ENCODE measurements around the gene ANP32A.

The ANP32A gene

DNA sequence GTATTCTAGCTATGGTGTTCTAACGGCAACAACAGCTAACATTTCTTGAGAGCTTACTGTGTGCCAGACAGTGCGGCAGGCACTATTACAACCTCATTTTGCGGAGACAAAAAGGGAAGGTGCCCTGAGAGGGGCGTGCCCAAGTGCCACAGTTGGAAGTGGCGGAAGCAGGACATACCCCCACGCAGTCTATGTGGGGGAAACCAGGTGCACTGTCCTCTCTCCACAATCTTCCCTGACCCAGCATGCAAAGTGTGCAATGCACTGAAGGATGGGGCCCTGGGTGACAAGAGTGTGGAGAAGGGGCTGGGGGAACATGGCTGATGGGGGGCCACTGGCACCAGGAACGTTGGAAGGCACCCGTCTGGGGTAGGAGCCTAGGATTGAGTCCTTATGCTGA lies 8.6 kb downstream of the ANP32A start:
- peaks cover 52% of the 10 kb centered on the region for H3K4me1 ChIP-seq (ENCODE audit: control insufficient read depth, insufficient read depth, low read length)
- H3K27ac ChIP-seq (ENCODE audit: low read length) = peak overlapping the region; percentile 25
- no peak overlapping the region for H3K9ac ChIP-seq (ENCODE audit: low read length in 2 of 2)
- no peaks in the 10 kb centered on the region for H3K36me3 ChIP-seq (ENCODE audit: control insufficient read depth in 2 of 2, insufficient read depth in 2 of 2, low read length in 2 of 2)
- no peak overlapping the region for H3K4me3 ChIP-seq (ENCODE audit: low read length in 2 of 2)
- no peaks in the 10 kb centered on the region for H3K27me3 ChIP-seq (ENCODE audit: control insufficient read depth in 1 of 2, insufficient read depth in 2 of 2, low read length in 2 of 2)
- H3K9me3 ChIP-seq (ENCODE audit: control insufficient read depth in 2 of 2, low read length in 2 of 2) = no peaks in the 10 kb centered on the region

DNA sequence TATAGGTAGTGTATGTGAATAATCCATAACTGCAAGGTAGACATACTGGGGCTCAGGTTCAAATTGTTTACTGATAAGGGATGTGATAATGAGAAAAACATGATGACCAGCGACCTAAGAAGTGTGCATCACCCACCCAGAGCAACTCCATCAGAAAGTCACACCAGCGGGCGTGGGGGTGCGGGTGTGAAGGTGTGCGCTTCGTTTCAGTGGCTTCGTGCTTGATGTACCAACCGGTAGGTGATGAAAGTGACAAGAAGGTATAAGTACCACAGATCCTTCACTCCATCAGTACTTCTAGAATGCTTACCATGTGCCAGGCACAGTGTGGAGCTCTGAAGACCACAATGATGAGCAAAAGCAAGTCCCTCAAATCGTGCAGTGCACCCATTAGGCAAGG lies 11.2 kb downstream of the ANP32A start:
- peaks cover 49% of the 10 kb centered on the region for H3K4me1 ChIP-seq (ENCODE audit: control insufficient read depth, insufficient read depth, low read length)
- H3K9ac ChIP-seq (ENCODE audit: low read length in 2 of 2) = no peak overlapping the region

DNA sequence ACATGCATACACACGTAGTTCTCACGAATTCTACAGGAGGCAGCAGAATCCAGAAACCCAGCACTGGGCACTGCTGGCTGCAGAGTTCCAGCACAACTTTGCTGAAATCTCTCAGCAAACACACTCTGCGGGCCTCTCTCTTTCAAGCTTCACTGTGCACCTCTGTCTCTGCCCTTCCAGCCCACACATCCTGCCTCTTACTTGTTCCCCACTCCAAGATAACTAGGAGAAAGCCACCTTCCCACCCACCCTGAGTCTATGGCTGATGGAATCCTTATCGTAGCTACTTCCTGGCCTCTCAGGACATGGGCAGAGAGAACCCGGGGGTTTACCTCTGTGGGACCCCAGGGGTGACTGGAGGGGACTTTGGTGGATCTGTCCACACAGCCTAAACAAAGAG lies 11.9 kb downstream of the ANP32A start:
- no peak overlapping the region for H3K4me3 ChIP-seq (ENCODE audit: low read length in 2 of 2)
- no peak overlapping the region for H3K9ac ChIP-seq (ENCODE audit: low read length in 2 of 2)
- no peak overlapping the region for H3K27ac ChIP-seq (ENCODE audit: low read length)
- peaks cover 48% of the 10 kb centered on the region for H3K4me1 ChIP-seq (ENCODE audit: control insufficient read depth, insufficient read depth, low read length)
- no peaks in the 10 kb centered on the region for H3K36me3 ChIP-seq (ENCODE audit: control insufficient read depth in 2 of 2, insufficient read depth in 2 of 2, low read length in 2 of 2)
- no peaks in the 10 kb centered on the region for H3K9me3 ChIP-seq (ENCODE audit: control insufficient read depth in 2 of 2, low read length in 2 of 2)
- H3K27me3 ChIP-seq (ENCODE audit: control insufficient read depth in 1 of 2, insufficient read depth in 2 of 2, low read length in 2 of 2) = no peaks in the 10 kb centered on the region

More for the DNA sequence above, 11.2 kb downstream of the ANP32A start:
- Histone ChIP-seq H3K27me3 (ENCODE audit: control insufficient read depth in 1 of 2, insufficient read depth in 2 of 2, low read length in 2 of 2) (no peaks in the 10 kb centered on the region), H3K36me3 (ENCODE audit: control insufficient read depth in 2 of 2, insufficient read depth in 2 of 2, low read length in 2 of 2) (no peaks in the 10 kb centered on the region), H3K27ac (ENCODE audit: low read length) (no peak overlapping the region), H3K9me3 (ENCODE audit: control insufficient read depth in 2 of 2, low read length in 2 of 2) (no peaks in the 10 kb centered on the region), H3K4me3 (ENCODE audit: low read length in 2 of 2) (no peak overlapping the region)

DNA sequence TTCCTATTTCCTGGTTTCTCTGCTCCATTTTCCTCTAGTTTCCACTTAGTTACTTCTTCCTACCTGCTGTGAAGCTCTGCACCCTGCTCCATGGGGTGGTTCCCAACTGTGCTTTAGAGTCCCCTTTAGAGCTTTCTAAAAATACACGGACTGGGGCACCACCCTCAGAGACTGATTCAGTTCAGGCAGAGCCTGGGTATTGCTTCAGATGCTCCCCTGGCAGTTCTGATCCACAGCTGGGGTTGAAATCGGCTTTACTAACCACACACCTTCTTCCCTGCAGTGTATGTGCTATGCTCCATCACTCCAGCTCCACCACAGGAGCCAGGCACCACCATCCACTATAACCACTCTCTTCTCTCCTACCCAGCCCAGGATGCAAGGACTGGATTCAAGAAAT lies 12.6 kb downstream of the ANP32A start:
- H3K27me3 ChIP-seq (ENCODE audit: control insufficient read depth in 1 of 2, insufficient read depth in 2 of 2, low read length in 2 of 2) = no peaks in the 10 kb centered on the region
- H3K36me3 ChIP-seq (ENCODE audit: control insufficient read depth in 2 of 2, insufficient read depth in 2 of 2, low read length in 2 of 2) = no peaks in the 10 kb centered on the region
- H3K4me3 ChIP-seq (ENCODE audit: low read length in 2 of 2) = no peak overlapping the region
- peaks cover 41% of the 10 kb centered on the region for H3K4me1 ChIP-seq (ENCODE audit: control insufficient read depth, insufficient read depth, low read length)
- H3K27ac ChIP-seq (ENCODE audit: low read length) = no peak overlapping the region
- peak overlapping the region in 1 of 2 donors; percentile 5 for H3K9ac ChIP-seq (ENCODE audit: low read length in 2 of 2)
- no peaks in the 10 kb centered on the region for H3K9me3 ChIP-seq (ENCODE audit: control insufficient read depth in 2 of 2, low read length in 2 of 2)

DNA sequence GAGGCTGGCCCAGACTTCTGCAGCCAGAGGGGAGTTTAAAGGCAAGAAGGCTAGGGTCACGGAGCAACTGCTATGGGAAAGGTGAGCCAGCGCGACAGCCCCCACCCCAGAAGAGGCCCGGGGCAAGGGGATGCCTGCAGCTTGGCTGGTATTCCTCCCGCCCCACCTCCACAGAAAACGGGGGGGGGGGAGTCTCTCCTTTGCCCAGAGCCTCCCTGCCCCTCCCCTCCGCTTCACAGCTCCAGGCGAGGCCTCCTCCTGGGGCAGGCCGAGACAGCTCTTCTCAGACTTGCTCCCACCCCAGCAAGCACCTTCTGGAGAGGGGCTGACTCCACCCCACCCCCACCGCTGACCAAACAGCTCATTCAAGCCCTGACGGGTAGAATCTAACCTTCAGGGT lies 13.4 kb downstream of the ANP32A start:
- peaks cover 37% of the 10 kb centered on the region for H3K4me1 ChIP-seq (ENCODE audit: control insufficient read depth, insufficient read depth, low read length)
- no peaks in the 10 kb centered on the region for H3K27me3 ChIP-seq (ENCODE audit: control insufficient read depth in 1 of 2, insufficient read depth in 2 of 2, low read length in 2 of 2)
- no peak overlapping the region for H3K4me3 ChIP-seq (ENCODE audit: low read length in 2 of 2)
- no peaks in the 10 kb centered on the region for H3K36me3 ChIP-seq (ENCODE audit: control insufficient read depth in 2 of 2, insufficient read depth in 2 of 2, low read length in 2 of 2)
- peak overlapping the region; percentile 13 to 36 for H3K9ac ChIP-seq (ENCODE audit: low read length in 2 of 2)
- H3K27ac ChIP-seq (ENCODE audit: low read length) = peak overlapping the region; percentile 55
- H3K9me3 ChIP-seq (ENCODE audit: control insufficient read depth in 2 of 2, low read length in 2 of 2) = no peaks in the 10 kb centered on the region

DNA sequence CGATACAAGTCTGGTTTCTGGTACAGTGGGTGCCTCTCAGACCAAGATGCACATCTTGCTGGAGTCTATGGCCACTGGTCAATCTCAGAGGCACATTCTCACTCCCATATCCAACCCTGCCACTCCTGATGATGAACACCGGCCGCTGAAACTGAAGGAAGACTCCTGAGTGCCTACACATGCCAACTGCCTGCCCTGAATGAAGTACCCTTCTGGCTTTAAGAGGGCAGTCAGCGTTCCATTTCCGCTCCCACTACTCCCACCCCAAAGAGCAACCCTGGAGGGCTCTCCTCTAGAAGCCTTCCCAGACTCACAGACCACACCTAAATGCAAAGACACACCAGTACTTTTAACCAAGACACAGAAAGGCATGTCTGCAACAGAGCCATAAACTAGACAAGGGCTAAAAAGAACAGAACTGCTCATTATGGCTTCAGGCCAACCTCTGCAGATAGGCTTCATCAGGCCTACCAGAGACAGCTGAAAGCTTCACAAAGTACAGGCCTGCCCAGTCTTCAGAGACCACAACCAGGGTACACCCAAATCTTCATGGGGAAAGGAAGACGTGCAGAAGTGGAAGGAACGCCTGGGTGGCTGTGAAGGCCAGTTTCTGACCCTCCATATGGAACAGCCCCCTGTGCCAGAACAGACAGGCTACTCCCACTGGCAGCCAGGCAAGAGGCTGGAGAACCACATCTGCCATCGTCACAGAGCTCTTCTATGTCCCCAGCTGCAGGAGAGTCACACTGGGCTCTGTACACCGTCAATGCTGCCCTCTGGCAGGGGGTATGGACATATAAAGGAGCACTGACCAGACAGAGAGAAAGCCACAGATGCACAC lies 14.3 kb downstream of the ANP32A start:
- no peaks in the 10 kb centered on the region for H3K27me3 ChIP-seq (ENCODE audit: control insufficient read depth in 1 of 2, insufficient read depth in 2 of 2, low read length in 2 of 2)
- peak overlapping the region; percentile 13 to 29 for H3K9ac ChIP-seq (ENCODE audit: low read length in 2 of 2)
- H3K27ac ChIP-seq (ENCODE audit: low read length) = peak overlapping the region; percentile 55
- H3K4me1 ChIP-seq (ENCODE audit: control insufficient read depth, insufficient read depth, low read length) = peaks cover 31% of the 10 kb centered on the region
- no peaks in the 10 kb centered on the region for H3K36me3 ChIP-seq (ENCODE audit: control insufficient read depth in 2 of 2, insufficient read depth in 2 of 2, low read length in 2 of 2)
- peak overlapping the region in 1 of 2 donors; percentile 15 for H3K4me3 ChIP-seq (ENCODE audit: low read length in 2 of 2)
- no peaks in the 10 kb centered on the region for H3K9me3 ChIP-seq (ENCODE audit: control insufficient read depth in 2 of 2, low read length in 2 of 2)

DNA sequence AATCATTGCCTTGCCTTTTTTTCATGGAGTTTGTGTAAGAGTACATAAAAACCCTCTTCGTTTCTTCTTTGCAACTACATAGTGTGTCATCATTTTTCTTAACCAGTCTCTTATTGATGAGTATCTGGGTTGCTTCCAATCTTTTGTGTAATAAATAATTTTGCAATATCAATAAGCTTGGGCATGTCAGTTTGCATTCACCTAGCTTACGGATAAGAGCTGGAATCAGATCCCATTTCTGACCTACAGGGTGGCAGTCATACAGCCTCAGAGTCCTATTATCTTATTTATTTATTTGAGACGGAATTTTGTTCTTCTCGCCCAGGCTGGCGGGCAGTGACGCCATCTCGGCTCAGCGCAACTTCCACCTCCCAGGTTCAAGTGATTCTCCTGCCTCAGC lies 18.3 kb downstream of the ANP32A start:
- peaks cover 0 to 5% of the 10 kb centered on the region in 2 donors for H3K36me3 ChIP-seq (ENCODE audit: control insufficient read depth in 2 of 2, insufficient read depth in 2 of 2, low read length in 2 of 2)
- H3K9me3 ChIP-seq (ENCODE audit: control insufficient read depth in 2 of 2, low read length in 2 of 2) = no peaks in the 10 kb centered on the region
- no peak overlapping the region for H3K9ac ChIP-seq (ENCODE audit: low read length in 2 of 2)
- no peaks in the 10 kb centered on the region for H3K27me3 ChIP-seq (ENCODE audit: control insufficient read depth in 1 of 2, insufficient read depth in 2 of 2, low read length in 2 of 2)
- no peak overlapping the region for H3K27ac ChIP-seq (ENCODE audit: low read length)
- no peak overlapping the region for H3K4me3 ChIP-seq (ENCODE audit: low read length in 2 of 2)
- H3K4me1 ChIP-seq (ENCODE audit: control insufficient read depth, insufficient read depth, low read length) = peaks cover 24% of the 10 kb centered on the region

DNA sequence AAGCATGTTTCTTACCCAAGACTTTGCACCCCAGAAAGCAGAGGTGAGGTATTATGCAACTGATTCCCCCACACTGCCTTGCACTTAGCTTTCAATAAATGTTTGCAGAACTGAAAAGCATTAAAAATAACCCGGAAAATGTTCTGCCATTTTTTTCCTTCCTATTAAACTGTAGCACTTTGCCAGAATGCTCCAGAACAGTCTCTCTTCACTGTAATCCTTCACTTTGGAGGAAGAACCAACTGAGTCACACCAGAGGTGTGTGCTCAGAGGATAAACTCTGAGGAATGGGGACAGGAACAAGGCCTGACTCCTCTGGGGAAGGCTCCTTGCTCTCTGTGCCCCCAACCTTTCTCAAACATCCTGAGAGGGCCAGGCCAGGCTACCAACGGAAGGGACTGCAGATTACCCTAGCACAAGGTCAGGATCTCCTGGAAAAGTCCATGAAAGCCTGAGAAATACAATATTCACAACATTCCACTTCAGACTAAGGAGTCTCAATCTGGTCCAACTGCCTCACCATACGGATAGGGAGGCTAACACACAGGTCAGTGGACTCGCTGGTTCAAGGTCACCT lies 19.0 kb downstream of the ANP32A start:
- no peaks in the 10 kb centered on the region for H3K27me3 ChIP-seq (ENCODE audit: control insufficient read depth in 1 of 2, insufficient read depth in 2 of 2, low read length in 2 of 2)
- H3K9ac ChIP-seq (ENCODE audit: low read length in 2 of 2) = no peak overlapping the region
- H3K9me3 ChIP-seq (ENCODE audit: control insufficient read depth in 2 of 2, low read length in 2 of 2) = no peaks in the 10 kb centered on the region
- H3K4me1 ChIP-seq (ENCODE audit: control insufficient read depth, insufficient read depth, low read length) = peaks cover 17% of the 10 kb centered on the region
- H3K36me3 ChIP-seq (ENCODE audit: control insufficient read depth in 2 of 2, insufficient read depth in 2 of 2, low read length in 2 of 2) = peaks cover 0 to 5% of the 10 kb centered on the region in 2 donors
- no peak overlapping the region for H3K4me3 ChIP-seq (ENCODE audit: low read length in 2 of 2)
- no peak overlapping the region for H3K27ac ChIP-seq (ENCODE audit: low read length)

DNA sequence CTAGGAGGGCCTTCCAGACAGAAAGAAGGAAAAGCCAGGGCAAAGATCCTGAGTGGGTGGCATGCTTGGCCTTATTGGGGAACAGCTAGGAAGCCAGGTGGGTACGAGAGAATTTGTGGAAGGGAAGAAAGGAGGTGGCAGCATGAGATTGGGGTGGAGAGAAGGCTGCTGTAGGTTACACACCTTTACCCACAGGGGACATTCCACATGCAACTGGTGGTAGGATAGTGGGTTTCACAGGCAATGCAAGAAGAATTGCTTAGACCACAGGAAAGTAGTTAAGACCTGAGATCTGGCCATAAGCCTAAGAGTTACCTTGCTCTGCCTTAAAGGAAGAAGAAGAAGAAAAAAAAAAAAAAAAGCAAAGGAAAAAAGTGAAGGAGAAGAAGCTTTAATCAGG lies 19.8 kb downstream of the ANP32A start:
- no peak overlapping the region for H3K9ac ChIP-seq (ENCODE audit: low read length in 2 of 2)

DNA sequence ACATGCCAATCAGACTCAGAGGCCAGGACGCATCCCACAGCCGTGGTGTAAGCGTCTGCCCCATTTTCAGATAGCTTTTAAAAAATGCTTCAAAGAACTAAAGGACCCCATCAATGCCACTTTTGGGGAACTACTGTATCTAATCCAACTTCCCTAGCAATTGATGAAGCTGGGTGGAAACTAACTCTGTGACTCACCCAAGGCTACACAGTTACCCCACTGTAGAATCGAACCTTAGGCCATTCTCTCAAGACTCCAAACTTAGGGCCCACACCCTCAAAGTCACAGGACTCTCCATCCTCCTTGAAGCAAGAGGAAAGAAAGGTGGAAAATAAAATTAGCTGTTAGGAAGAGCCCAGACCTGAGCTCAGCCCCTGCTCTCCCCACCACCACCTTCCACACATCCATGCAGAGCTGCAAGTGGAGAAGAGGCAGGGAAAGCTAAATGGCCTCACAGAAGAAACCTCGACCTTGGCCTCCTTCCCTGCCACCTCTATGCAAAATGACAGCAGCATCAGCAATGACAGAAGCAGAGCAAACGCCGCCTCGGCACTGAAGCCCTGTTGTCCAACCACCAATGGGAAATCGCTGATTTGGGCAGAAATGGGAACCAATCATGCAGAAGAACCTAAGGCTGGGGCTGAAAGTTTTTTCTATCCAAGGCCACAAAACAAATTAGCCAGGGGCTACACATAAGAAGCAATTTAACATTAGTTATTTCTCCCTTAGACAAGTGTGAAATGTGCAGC lies 22.2 kb downstream of the ANP32A start:
- H3K36me3 ChIP-seq (ENCODE audit: control insufficient read depth in 2 of 2, insufficient read depth in 2 of 2, low read length in 2 of 2) = peaks cover 0 to 5% of the 10 kb centered on the region in 2 donors
- H3K4me3 ChIP-seq (ENCODE audit: low read length in 2 of 2) = no peak overlapping the region
- H3K27me3 ChIP-seq (ENCODE audit: control insufficient read depth in 1 of 2, insufficient read depth in 2 of 2, low read length in 2 of 2) = no peaks in the 10 kb centered on the region
- peak overlapping the region in 1 of 2 donors; percentile 36 for H3K9ac ChIP-seq (ENCODE audit: low read length in 2 of 2)
- H3K9me3 ChIP-seq (ENCODE audit: control insufficient read depth in 2 of 2, low read length in 2 of 2) = no peaks in the 10 kb centered on the region
- H3K27ac ChIP-seq (ENCODE audit: low read length) = no peak overlapping the region
- H3K4me1 ChIP-seq (ENCODE audit: control insufficient read depth, insufficient read depth, low read length) = peaks cover 32% of the 10 kb centered on the region

More for the DNA sequence above, 19.8 kb downstream of the ANP32A start:
- Histone ChIP-seq H3K4me3 (ENCODE audit: low read length in 2 of 2) (no peak overlapping the region), H3K4me1 (ENCODE audit: control insufficient read depth, insufficient read depth, low read length) (peaks cover 13% of the 10 kb centered on the region), H3K36me3 (ENCODE audit: control insufficient read depth in 2 of 2, insufficient read depth in 2 of 2, low read length in 2 of 2) (peaks cover 0 to 5% of the 10 kb centered on the region in 2 donors), H3K27ac (ENCODE audit: low read length) (no peak overlapping the region), H3K9me3 (ENCODE audit: control insufficient read depth in 2 of 2, low read length in 2 of 2) (no peaks in the 10 kb centered on the region), H3K27me3 (ENCODE audit: control insufficient read depth in 1 of 2, insufficient read depth in 2 of 2, low read length in 2 of 2) (no peaks in the 10 kb centered on the region)

All from stomach smooth muscle (tissue), 2 donors.